ENCODE measurements around the gene RNF150. TPM values are rescaled to one million over a fixed set of nuclear protein-coding genes. Genes with fewer than 3 reads are reported as not detected.

Gene RNF150
- total and polyA plus RNA-seq, 2 of the 4 experiments (the other 2 are of a cell fraction) = 6.2 to 18.1 TPM

DNA sequence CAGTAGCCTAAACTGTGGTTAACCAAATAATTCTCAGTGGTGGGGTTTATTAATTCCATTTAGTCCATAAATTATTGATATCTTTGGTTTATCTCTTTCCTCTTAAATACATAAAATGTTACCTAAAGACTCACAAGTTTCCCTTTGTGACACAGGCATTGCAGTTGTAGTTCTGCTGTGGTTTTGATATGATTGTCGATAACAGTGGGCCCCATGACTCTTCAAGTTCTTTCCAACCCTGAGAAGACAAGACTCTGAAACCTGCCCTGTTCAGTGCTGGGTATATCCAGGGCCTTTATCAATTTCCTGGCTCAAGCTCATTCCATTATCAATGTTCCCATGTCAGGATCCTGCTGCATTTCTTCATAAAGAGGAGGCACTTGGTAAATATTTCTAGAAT lies 259.2 kb downstream of the RNF150 start:
- no peak overlapping the region for H3K23ac ChIP-seq (ENCODE audit: low read depth, low read length)
- H2AK9ac ChIP-seq (replicated peaks; ENCODE audit: low read depth, low read length, poor library complexity) = no peak overlapping the region
- in situ Hi-C loops (cut with MboI; ENCODE audit: low sequenced_read_pairs) (loop anchor here (25.0 kb wide), 1 partner anchor 862 kb away; no protein-coding TSS in a partner anchor), dilution Hi-C loops (cut with HindIII; ENCODE audit: low sequenced_read_pairs, unreplicated experiment) (no loop called here), intact Hi-C loops (cut with micrococcal nuclease) (no loop called here)
- H4K91ac ChIP-seq (ENCODE audit: insufficient read depth, low read depth, low read length) = no peak overlapping the region
- H2BK5ac ChIP-seq (ENCODE audit: low read depth, low read length, poor library complexity, severe bottlenecking) = no peak overlapping the region
- no peak overlapping the region for H2BK120ac ChIP-seq (ENCODE audit: low read depth, low read length)
- no peak overlapping the region for H3K14ac ChIP-seq (replicated peaks; ENCODE audit: low read depth, low read length)
- H4K5ac ChIP-seq (ENCODE audit: low read depth, low read length) = no peak overlapping the region
- H2AFZ ChIP-seq (replicated peaks; ENCODE audit: low read length, poor library complexity) = no peak overlapping the region
- no peak overlapping the region for H3K4ac ChIP-seq (ENCODE audit: low read depth, low read length)
- peaks cover 2% of the 10 kb centered on the region; the same call in 1 of the 2 replicates for H3K4me1 ChIP-seq (ENCODE audit: control insufficient read depth, insufficient read depth, low read length)
- no peak overlapping the region for H2AK5ac ChIP-seq (ENCODE audit: low read depth, low read length)
- H3K9me3 ChIP-seq (ENCODE audit: control insufficient read depth, insufficient read depth, low read length) = no peaks in the 10 kb centered on the region
- no peaks in the 10 kb centered on the region for H3K36me3 ChIP-seq (ENCODE audit: control insufficient read depth, insufficient read depth, low read length)
- H3K4me2 ChIP-seq (ENCODE audit: low read depth, low read length) = no peak overlapping the region
- ChIA-PET POLR2A (ENCODE audit: unreplicated experiment) (no interaction called here), CTCF (no interaction called here)
- H3K79me1 ChIP-seq (ENCODE audit: low read depth in 1 of 2, low read length in 2 of 2) = no peaks in the 10 kb centered on the region
- no peak overlapping the region for H2BK20ac ChIP-seq (ENCODE audit: low read depth, low read length)
- H2BK15ac ChIP-seq (ENCODE audit: low read depth, low read length) = no peak overlapping the region
- no peaks in the 10 kb centered on the region for H4K20me1 ChIP-seq (ENCODE audit: insufficient read depth, low read length)
- ATAC-seq (ENCODE audit: low read depth) (no peak), DNase-seq (no peak)
- no peak overlapping the region for H3K56ac ChIP-seq (ENCODE audit: extremely low read depth, insufficient read depth, low read length)
- H3K27me3 ChIP-seq (ENCODE audit: control insufficient read depth, insufficient read depth, low read length) = no peaks in the 10 kb centered on the region; the same call in 1 of the 2 replicates
- H4K8ac ChIP-seq (ENCODE audit: low read depth in 2 of 2, low read length in 2 of 2) = no peak overlapping the region
- no peak overlapping the region for H3K27ac ChIP-seq (ENCODE audit: insufficient read depth, low read length)
- no peak overlapping the region for H3K18ac ChIP-seq (ENCODE audit: low read depth, low read length)
- no peak overlapping the region for H3K4me3 ChIP-seq (ENCODE audit: insufficient read depth, low read depth, low read length)
- H3K9ac ChIP-seq (ENCODE audit: low read depth, low read length) = no peak overlapping the region
- TF ChIP-seq MAZ (IDR thresholded peaks at IDR 0.05; ENCODE audit: borderline replicate concordance, low read depth, low read length) (no peak), POLR2A (IDR thresholded peaks at IDR 0.05; ENCODE audit: low read depth, low read length) (no peak), RAD21 (IDR thresholded peaks at IDR 0.05; ENCODE audit: low read length) (no peak)
- WGBS, 2 experiments (ENCODE audit: extremely low coverage in 2 of 2, insufficient read length in 1 of 2) = no CpG with 5 or more reads among the region's 1 CpG
- H3K9me1 ChIP-seq (ENCODE audit: insufficient read depth, low read length) = no peaks in the 10 kb centered on the region
- BruUV-seq (replicated peaks) = no TSS peak
